Rectal smooth muscle tissue (tissue), 1 donor: ENCODE measurements around the gene FTMT.

Source experiments
- H3K27ac ChIP-seq: one replicate; pipeline ENCODE4 v1.7.0; 2013; ENCODE audit warnings: low read depth, low read length, inconsistent platforms
- H3K27me3 ChIP-seq: one replicate; pipeline ENCODE4 v1.7.0; 2013; ENCODE audit warnings: low read length; ENCODE audit not compliant: control insufficient read depth, insufficient read depth
- H3K36me3 ChIP-seq: one replicate; pipeline ENCODE4 v1.7.0; 2013; ENCODE audit warnings: low read length; ENCODE audit not compliant: control insufficient read depth, insufficient read depth
- H3K4me1 ChIP-seq: one replicate; pipeline ENCODE4 v1.7.0; 2013; ENCODE audit warnings: low read length; ENCODE audit not compliant: control insufficient read depth, insufficient read depth
- H3K4me3 ChIP-seq: one replicate; pipeline ENCODE4 v1.7.0; 2013; ENCODE audit warnings: low read length
- H3K9ac ChIP-seq: one replicate; pipeline ENCODE4 v1.7.0; 2013; ENCODE audit warnings: low read length

FTMT gene

DNA sequence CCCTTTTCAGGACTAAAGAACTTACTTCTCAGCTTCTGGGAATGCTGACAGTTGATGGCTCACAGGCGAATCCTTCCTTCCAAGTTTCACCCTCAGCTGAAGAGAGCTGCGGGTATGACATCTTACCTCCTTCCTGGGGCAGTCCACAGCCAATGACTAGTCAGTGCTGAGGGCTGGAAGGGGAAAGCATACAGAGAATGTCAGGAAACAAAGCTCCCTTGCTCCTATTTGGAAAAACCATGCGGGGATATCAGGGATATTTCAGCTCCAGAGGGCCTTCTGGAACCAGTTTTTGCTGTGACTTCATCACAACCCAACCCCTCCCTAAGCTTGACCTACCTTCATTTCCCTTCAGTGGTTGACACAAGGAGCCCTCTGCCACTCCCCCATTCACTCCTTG is 15.7 kb downstream of the FTMT start:
- Histone ChIP-seq H3K27ac (no peak overlapping the region), H3K27me3 (no peaks in the 10 kb centered on the region), H3K4me1 (no peaks in the 10 kb centered on the region), H3K4me3 (no peak overlapping the region), H3K36me3 (no peaks in the 10 kb centered on the region), H3K9ac (no peak overlapping the region)

DNA sequence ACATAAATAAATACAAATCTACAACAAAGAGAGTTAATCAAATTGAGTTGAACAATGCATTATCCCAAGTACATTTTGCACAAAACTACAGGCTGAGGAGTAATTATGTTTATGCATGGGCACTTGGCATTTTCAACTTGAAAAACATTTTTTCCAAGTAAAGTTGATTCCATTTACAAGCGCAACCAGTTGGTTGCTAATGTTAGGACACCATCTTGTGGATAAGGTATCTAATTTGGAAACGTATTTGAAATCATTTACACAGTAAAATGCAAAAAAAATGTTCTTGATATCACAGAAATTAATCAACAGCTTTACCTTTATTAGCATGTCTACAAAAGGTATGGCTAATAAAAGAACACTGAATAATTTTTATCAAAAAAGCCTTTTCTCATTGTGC is 18.8 kb downstream of the FTMT start:
- Histone ChIP-seq H3K4me1 (no peaks in the 10 kb centered on the region), H3K36me3 (no peaks in the 10 kb centered on the region), H3K9ac (no peak overlapping the region), H3K4me3 (no peak overlapping the region), H3K27ac (no peak overlapping the region), H3K27me3 (no peaks in the 10 kb centered on the region)

- Histone ChIP-seq H3K36me3 (no peaks in the 10 kb centered on the region), H3K4me3 (no peak overlapping the region), H3K27me3 (no peaks in the 10 kb centered on the region), H3K9ac (no peak overlapping the region), H3K27ac (no peak overlapping the region), H3K4me1 (no peaks in the 10 kb centered on the region)
Observed at GRCh38 chr5:121872856-121873255, 21.2 kb downstream of the FTMT start.

DNA sequence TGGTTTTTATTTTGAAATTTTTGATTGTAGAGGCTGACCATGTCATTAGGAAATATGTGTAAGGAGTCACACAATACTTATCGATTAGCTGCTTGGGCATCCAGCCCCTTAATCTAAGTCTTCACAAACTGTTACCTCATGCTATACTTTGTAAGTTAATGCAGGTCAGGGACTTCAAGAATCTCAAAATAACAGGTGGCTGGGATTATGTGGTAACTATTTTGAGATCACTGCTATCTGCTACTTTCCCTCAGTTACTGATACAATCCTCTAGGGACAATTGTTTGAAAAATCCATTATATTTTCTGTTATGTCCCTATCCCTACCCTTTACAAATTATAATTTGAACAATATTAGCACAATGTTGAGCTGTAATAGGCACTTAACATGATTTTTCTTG is 21.7 kb downstream of the FTMT start:
- Histone ChIP-seq H3K27ac (no peak overlapping the region), H3K4me3 (no peak overlapping the region), H3K9ac (no peak overlapping the region), H3K36me3 (no peaks in the 10 kb centered on the region), H3K27me3 (no peaks in the 10 kb centered on the region), H3K4me1 (no peaks in the 10 kb centered on the region)

DNA sequence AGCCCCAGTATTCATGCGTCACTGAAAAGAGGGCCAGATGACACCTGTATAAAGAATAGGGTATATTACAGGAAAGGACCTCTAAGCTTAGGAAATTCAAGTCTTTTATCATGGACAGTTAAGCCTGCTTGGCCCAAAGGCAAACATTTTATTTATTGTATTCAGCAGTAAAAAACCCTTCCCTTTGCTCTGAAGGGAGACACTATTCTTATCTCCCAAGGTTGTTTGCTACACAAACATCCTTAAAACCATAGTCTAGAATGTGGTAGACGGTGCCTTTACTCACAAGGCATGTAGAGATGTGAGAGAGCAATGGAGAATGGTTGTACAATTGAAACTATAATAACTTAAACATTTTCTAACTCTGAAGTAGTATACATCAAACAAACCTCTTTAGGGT is 33.9 kb downstream of the FTMT start:
- Histone ChIP-seq H3K36me3 (no peaks in the 10 kb centered on the region), H3K4me3 (no peak overlapping the region), H3K9ac (no peak overlapping the region), H3K4me1 (no peaks in the 10 kb centered on the region), H3K27me3 (no peaks in the 10 kb centered on the region), H3K27ac (no peak overlapping the region)

DNA sequence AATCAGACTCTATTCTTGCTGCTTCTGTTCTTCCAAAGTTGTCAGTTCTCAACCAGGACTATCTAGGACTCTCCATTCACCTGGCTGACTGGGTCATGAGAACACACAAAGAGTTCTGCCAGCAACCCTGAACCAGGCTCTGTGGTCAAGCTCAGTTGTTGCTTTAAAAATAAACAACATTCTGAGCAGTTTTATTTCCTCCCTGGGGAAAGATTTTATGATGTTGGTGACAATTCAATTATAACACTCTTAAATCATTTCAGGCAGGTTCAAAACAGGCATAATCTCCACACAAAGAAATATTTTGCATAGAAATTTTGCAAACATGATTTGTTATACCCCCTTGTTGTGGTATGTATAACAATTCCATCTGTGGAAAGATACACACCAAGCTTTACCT is 36.0 kb downstream of the FTMT start:
- no peaks in the 10 kb centered on the region for H3K36me3 ChIP-seq
- no peak overlapping the region for H3K9ac ChIP-seq
- H3K27me3 ChIP-seq, result no peaks in the 10 kb centered on the region
- no peaks in the 10 kb centered on the region for H3K4me1 ChIP-seq
- H3K27ac ChIP-seq, result no peak overlapping the region
- no peak overlapping the region for H3K4me3 ChIP-seq

- no peaks in the 10 kb centered on the region for H3K36me3 ChIP-seq
- no peak overlapping the region for H3K9ac ChIP-seq
- H3K4me1 ChIP-seq, result no peaks in the 10 kb centered on the region
- H3K4me3 ChIP-seq, result no peak overlapping the region
- no peaks in the 10 kb centered on the region for H3K27me3 ChIP-seq
- no peak overlapping the region for H3K27ac ChIP-seq
Observed at GRCh38 chr5:121890297-121890858, 38.7 kb downstream of the FTMT start.

- H3K9ac ChIP-seq, result no peak overlapping the region
- H3K4me1 ChIP-seq, result no peaks in the 10 kb centered on the region
- no peaks in the 10 kb centered on the region for H3K27me3 ChIP-seq
- no peak overlapping the region for H3K27ac ChIP-seq
- no peak overlapping the region for H3K4me3 ChIP-seq
- no peaks in the 10 kb centered on the region for H3K36me3 ChIP-seq
Observed at GRCh38 chr5:121897341-121897740, 45.7 kb downstream of the FTMT start.

- no peaks in the 10 kb centered on the region for H3K4me1 ChIP-seq
- H3K4me3 ChIP-seq, result no peak overlapping the region
- no peak overlapping the region for H3K9ac ChIP-seq
- H3K27ac ChIP-seq, result no peak overlapping the region
- no peaks in the 10 kb centered on the region for H3K36me3 ChIP-seq
- no peaks in the 10 kb centered on the region for H3K27me3 ChIP-seq
Observed at GRCh38 chr5:121899346-121899745, 47.7 kb downstream of the FTMT start.
